GM18505 (cell line): ENCODE measurements around the gene OSM.

ENCODE experiments used
- ATAC-seq: cut with Tn5 transposase; IDR thresholded peaks from one replicate; pipeline ENCODE4 v1.9.1; 2021; ENCODE audit not compliant: unreplicated experiment
- POLR2A ChIP-seq: IDR thresholded peaks from 4 replicates; pipeline ENCODE4 v1.6.1; 2011; ENCODE audit warnings: borderline replicate concordance; ENCODE audit not compliant: insufficient read depth, insufficient read length; ENCODE audit errors: extremely low read depth

OSM gene

DNA sequence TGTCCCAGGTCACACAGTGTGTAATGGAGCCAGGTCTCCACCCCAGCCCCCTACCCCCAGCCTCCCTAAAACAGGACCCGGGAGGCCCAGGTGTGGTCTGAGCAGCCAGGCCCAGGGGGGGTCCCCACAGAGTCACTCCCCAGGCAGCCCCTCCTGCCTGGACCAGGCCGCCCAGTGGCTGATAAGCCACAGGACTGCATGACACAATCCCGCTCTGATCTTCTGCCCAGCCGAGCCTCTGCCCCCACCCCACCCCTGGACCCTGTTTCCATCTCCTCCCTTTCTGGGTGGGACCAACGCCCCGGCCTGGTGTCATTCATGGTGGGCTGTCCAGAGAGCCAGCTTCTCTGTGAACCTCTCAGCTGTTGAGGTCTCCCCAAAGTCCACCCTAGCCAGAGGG, 12.3 kb downstream of the OSM start:
- no peak for ATAC-seq
- TF ChIP-seq POLR2A, result no peak

- no peak for TF ChIP-seq POLR2A
These were observed 13.3 kb downstream of the OSM start for GRCh38 chr22:30253205-30253852.

DNA sequence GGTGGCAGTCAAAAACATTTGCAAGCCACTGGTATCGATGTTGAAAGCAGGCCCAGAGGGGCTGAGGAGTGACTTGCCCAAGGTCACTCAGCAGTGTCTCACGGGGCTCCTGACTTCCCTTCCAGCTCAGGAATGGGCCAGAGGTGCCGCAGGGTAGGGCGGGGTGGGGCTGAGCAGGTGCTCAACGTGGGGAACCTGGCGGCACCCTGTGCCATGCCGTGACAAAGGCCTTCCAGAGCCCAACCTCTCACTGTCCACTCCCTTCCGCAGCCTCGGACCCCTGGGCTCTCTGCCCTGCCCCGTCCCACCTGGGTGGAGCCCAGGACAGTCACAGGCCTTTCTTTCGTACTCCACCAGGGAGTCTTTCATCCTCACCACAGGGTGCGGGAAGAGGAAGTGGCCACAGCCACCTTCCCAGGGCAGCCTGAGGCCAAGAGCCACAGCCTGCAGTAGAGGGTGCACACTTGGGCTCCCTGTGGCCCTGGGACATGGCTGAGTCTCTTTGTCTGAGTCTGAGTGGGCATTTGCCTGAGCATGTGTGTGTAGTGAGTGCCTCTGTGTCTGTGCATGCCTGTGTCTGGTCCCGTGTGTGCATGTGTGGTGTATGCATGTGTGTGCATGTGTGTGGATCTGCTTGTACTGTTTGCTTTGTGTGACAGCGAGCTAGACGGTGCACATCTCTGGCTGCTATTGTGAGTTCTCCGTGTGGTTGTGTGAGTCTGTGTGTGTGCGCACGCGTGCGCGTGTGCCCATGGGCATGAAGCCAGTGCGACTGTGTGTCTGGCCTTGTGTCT, 14.0 kb downstream of the OSM start:
- TF ChIP-seq POLR2A, result no peak
- ATAC-seq, result no peak

More at GRCh38 chr22:30253205-30253852, 13.3 kb downstream of the OSM start:
- ATAC-seq, result no peak

- ATAC-seq, result no peak
- no peak for TF ChIP-seq POLR2A
These were observed 14.9 kb downstream of the OSM start for GRCh38 chr22:30251711-30252110.

- no peak for TF ChIP-seq POLR2A
- no peak for ATAC-seq
These were observed 15.9 kb downstream of the OSM start for GRCh38 chr22:30250661-30251267.

DNA sequence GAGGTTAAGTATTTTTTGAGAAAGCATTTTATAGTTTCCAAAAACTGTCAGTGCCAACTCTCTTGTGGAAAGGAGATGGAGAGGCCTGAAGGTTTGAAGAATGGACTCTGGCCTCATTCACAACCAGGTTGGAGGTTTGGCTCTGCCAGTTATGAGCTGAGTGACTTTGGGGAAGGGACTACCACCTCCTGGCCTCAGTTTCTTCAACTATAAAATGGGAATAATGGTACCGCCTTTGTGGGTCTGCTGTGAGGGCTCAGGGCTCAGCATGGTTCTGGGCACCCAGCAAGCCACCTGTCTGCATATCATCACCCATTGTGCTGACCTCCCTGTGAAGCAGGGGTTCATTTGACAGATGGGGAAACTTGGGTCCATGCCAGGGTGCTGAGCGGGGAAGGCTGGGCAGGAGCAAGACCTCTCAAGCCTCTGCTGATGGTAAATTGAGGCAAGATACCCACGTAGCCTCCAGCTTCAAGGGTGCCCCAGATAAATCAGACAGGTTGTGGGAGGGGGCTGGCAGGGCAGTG, 16.5 kb downstream of the OSM start:
- TF ChIP-seq POLR2A, result no peak
- no peak for ATAC-seq

- TF ChIP-seq POLR2A, result no peak
- no peak for ATAC-seq
These were observed 17.3 kb downstream of the OSM start for GRCh38 chr22:30249049-30250038.

GRCh38 chr22:30248484-30248883, 18.2 kb downstream of the OSM start:
- TF ChIP-seq POLR2A, result no peak
- ATAC-seq, result no peak

- TF ChIP-seq POLR2A, result no peak
- ATAC-seq, result no peak
These were observed 18.7 kb downstream of the OSM start for GRCh38 chr22:30247974-30248373.

DNA sequence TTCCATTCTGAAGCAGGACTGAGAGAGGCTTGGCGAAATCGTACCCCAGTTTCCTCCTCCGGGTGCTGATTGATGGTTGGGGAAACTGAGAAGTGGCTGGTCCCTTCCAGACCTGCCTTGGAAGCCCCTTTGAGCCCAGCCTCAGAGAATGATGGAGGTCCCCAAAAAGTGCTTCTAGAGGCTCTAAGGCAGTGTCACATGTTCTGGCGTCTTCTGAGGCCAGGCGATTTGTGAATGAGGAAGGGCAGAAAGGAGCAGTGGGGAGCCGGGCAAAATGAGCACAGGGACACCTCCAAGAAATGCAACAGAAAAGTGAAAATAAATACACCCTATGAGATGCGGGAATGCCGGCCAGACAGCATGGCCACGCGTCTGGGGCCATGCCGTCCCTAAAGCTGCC, 19.1 kb downstream of the OSM start:
- ATAC-seq, result no peak
- no peak for TF ChIP-seq POLR2A

DNA sequence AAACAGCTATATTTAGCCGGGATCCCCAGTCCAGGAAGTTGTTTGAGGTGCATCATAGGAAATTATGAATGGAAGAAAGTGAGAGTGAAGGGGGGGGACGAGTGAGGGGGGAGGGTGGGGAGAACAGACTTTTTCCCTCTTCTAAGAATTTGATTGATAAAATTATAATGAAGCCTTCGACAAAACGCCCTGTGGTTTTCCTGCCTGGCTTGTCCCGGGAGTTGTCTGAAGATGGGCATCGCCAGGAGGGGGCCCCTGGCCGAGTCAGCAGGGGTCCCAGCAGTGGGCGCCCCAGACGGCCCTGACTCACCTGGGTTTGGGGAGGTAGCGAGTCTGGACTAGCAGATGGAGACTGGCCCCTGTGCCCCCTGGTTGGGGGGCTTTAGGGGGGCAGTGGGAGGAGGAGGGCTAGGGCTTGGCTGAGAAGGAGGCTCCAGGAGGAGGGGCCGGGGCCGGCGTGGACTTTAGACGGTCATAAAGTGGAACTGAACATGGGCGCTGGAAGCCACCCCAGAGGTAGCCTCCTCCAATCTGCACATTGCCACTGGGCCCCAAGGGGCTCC, 19.8 kb downstream of the OSM start:
- no peak for TF ChIP-seq POLR2A
- no peak for ATAC-seq
